Activated B cell treated with CpG ODN at 0.5 μM for 24 hours (primary cell): Measurements from ENCODE around the gene RTP1. TPM values are rescaled to one million over a fixed set of nuclear protein-coding genes. Genes with fewer than 3 reads are reported as not detected.

Experiments
- ATAC-seq: fragments of 200-7000 bp; cut with Tn5 transposase; one replicate; pipeline ENCODE4 v1.10.0; 2021; ENCODE audit warnings: low read depth, mild to moderate bottlenecking, moderate library complexity
- CTCF ChIA-PET: fragments of 350-600 bp; sonication (Branson Sonifier 250); formaldehyde crosslinking; loops from one replicate; lab custom pipeline; 2021; ENCODE audit warnings: antibody characterized with exemption; lab: Charles Lee
- POLR2A ChIA-PET: fragments of 350-600 bp; sonication (Branson Sonifier 250); formaldehyde crosslinking; loops from one replicate; lab custom pipeline; 2021; ENCODE audit warnings: antibody characterized with exemption; lab: Charles Lee
- DNase-seq: peaks from one replicate; pipeline ENCODE4 v3.0.0; 2022
- H3K27ac Mint-ChIP-seq: one replicate; pipeline ENCODE4 v1.8.0; 2020; ENCODE audit warnings: mixed read lengths
- H3K27me3 Mint-ChIP-seq: one replicate; pipeline ENCODE4 v1.8.0; 2021; ENCODE audit warnings: mixed read lengths
- H3K36me3 Mint-ChIP-seq: one replicate; pipeline ENCODE4 v1.8.0; 2021; ENCODE audit warnings: low read depth, mixed read lengths
- H3K4me1 Mint-ChIP-seq: one replicate; pipeline ENCODE4 v1.8.0; 2021; ENCODE audit warnings: mixed read lengths
- H3K4me3 Mint-ChIP-seq: one replicate; pipeline ENCODE4 v1.8.0; 2020; ENCODE audit warnings: mild to moderate bottlenecking, mixed read lengths
- H3K9me3 Mint-ChIP-seq: one replicate; pipeline ENCODE4 v1.8.0; 2020; ENCODE audit warnings: mixed read lengths
- CTCF ChIP-seq: fragments of 200-600 bp; IDR thresholded peaks from one replicate; pipeline ENCODE4 v1.8.0; 2022; ENCODE audit warnings: antibody characterized with exemption, mild to moderate bottlenecking
- intact Hi-C: fragments of 100-400 bp; cut with micrococcal nuclease; formaldehyde crosslinking; loops from one replicate; pipeline ENCODE4 v1.15.1; 2024
- total RNA-seq: library from RNA; stranded (reverse); gene quantifications from 2 replicates; pipeline ENCODE4 v1.2.3, GENCODE V29; 2022

RTP1 gene
- total RNA-seq, 1 donor from 2014 or later: not detected

GRCh38 chr3:187207624-187208023 is 10.3 kb downstream of the RTP1 start:
- Mint-ChIP-seq H3K36me3 (no peaks in the 10 kb centered on the region), H3K4me3 (no peak overlapping the region), H3K4me1 (no peaks in the 10 kb centered on the region), H3K27me3 (peaks cover 17% of the 10 kb centered on the region), H3K9me3 (no peaks in the 10 kb centered on the region), H3K27ac (no peak overlapping the region)
- CTCF ChIA-PET: no interaction called here
- intact Hi-C loops: no loop called here
- POLR2A ChIA-PET: no interaction called here
- TF ChIP-seq CTCF: no peak
- ATAC-seq (no peak), DNase-seq (no peak)

- Mint-ChIP-seq H3K27ac (no peak overlapping the region), H3K9me3 (no peaks in the 10 kb centered on the region), H3K27me3 (peaks cover 14% of the 10 kb centered on the region), H3K4me1 (no peaks in the 10 kb centered on the region), H3K4me3 (no peak overlapping the region), H3K36me3 (no peaks in the 10 kb centered on the region)
- POLR2A ChIA-PET: no interaction called here
- DNase-seq: no peak
- intact Hi-C loops: no loop called here
- CTCF ChIA-PET: no interaction called here
- ATAC-seq: no peak
- no peak for TF ChIP-seq CTCF
These were observed 10.9 kb downstream of the RTP1 start for GRCh38 chr3:187208159-187208558.

GRCh38 chr3:187209491-187209890 is 12.2 kb downstream of the RTP1 start:
- H3K36me3 Mint-ChIP-seq: no peaks in the 10 kb centered on the region
- no peak for TF ChIP-seq CTCF
- H3K27ac Mint-ChIP-seq: no peak overlapping the region
- ChIA-PET CTCF (interaction anchor here (1.2 kb wide), 1 partner anchor 11 kb away, joined by 3 read pairs; no protein-coding TSS in a partner anchor), POLR2A (no interaction called here)
- no peaks in the 10 kb centered on the region for H3K9me3 Mint-ChIP-seq
- H3K27me3 Mint-ChIP-seq: peaks cover 10% of the 10 kb centered on the region
- DNase-seq (no peak), ATAC-seq (no peak)
- intact Hi-C loops: no loop called here
- no peak overlapping the region for H3K4me3 Mint-ChIP-seq
- H3K4me1 Mint-ChIP-seq: no peaks in the 10 kb centered on the region

- CTCF ChIA-PET: interaction anchor here (1.2 kb wide), 1 partner anchor 10 kb away, joined by 3 read pairs; no protein-coding TSS in a partner anchor
- no peak for DNase-seq
- Mint-ChIP-seq H3K36me3 (no peaks in the 10 kb centered on the region), H3K4me3 (no peak overlapping the region), H3K27ac (no peak overlapping the region), H3K27me3 (peaks cover 8% of the 10 kb centered on the region), H3K9me3 (no peaks in the 10 kb centered on the region), H3K4me1 (no peaks in the 10 kb centered on the region)
- TF ChIP-seq CTCF: no peak
- POLR2A ChIA-PET: interaction anchor here (0.7 kb wide), 1 partner anchor 1055 kb away, joined by 3 read pairs; no protein-coding TSS in a partner anchor
- no peak for ATAC-seq
- intact Hi-C loops: no loop called here
These were observed 12.8 kb downstream of the RTP1 start for GRCh38 chr3:187210091-187210490.

GRCh38 chr3:187210545-187211327 is 13.4 kb downstream of the RTP1 start:
- Mint-ChIP-seq H3K27ac (no peak overlapping the region), H3K4me1 (no peaks in the 10 kb centered on the region), H3K9me3 (no peaks in the 10 kb centered on the region), H3K36me3 (no peaks in the 10 kb centered on the region), H3K27me3 (peaks cover 5% of the 10 kb centered on the region), H3K4me3 (no peak overlapping the region)
- TF ChIP-seq CTCF: no peak
- intact Hi-C loops: no loop called here
- no peak for ATAC-seq
- ChIA-PET CTCF (interaction anchor here (1.2 kb wide), 1 partner anchor 10 kb away, joined by 3 read pairs; no protein-coding TSS in a partner anchor), POLR2A (interaction anchor here (0.7 kb wide), 1 partner anchor 1055 kb away, joined by 3 read pairs; no protein-coding TSS in a partner anchor)
- DNase-seq: no peak
